ENCODE measurements around the gene MCM9. TPM values are rescaled to one million over a fixed set of nuclear protein-coding genes. Genes with fewer than 3 reads are reported as not detected.

The MCM9 gene
- 15.6 and 18.6 TPM in 2 replicates for total RNA-seq
- long read RNA-seq, partial matches to known transcripts, result 5 of 17 reads
- long read RNA-seq, other reads (novel, unspliced or antisense), result 11 of 17 reads

DNA sequence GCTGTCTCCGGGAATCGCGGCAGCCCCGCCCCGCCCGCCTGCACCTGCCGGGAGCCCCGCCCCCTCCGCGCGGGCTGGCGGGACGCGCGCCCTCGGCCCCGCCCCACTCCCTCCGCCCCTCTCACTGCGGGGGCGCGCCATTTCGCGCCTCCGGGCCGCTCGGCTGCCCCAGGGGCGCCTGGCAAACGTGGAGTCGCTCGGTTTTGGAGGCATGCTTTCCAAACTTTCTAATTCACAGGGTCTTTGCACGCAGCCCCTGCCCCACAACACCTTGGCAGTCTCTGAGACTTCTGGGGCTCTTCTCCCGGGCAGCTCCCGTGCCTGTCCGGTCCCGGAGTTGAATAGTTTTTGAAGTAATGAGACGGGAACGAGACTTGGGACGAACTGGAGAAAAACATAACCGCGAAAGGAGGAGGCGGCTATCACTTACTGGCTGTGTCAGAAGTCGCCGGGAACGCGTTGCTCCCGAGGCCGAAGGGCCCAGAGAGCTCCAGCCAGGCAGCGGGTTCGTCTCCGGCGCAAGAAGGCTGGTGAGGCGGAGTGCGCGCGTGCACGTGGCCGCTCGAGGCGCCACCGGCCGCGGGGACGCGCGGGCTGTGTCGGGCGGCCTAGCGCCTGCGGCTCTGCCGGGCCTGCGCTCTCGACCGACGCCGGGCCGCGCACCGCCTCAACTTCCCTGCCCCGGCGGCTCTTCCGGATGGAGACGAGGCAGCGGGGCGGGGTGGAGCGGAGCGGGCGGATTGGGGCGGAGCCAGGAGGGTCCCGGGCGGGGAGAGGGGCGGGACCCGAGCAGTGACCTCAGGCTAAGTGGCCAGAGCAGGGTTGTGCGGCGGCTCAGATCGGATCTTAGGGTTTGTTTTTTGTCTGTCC lies at the start of gene MCM9:
MCM9 (minus strand) TSS at position 699 of the 870 bp plus-strand sequence. CDS start 3,436 bp downstream, outside the sequence.
- Mint-ChIP-seq H3K4me1 (ENCODE audit: unreplicated experiment) (peaks cover 21% of the 10 kb centered on the region), H3K36me3 (ENCODE audit: unreplicated experiment) (peaks cover 11% of the 10 kb centered on the region), H3K9me3 (ENCODE audit: unreplicated experiment) (no peaks in the 10 kb centered on the region), H3K27ac (ENCODE audit: unreplicated experiment) (peak within 1 kb of the TSS; percentile 90), H3K4me3 (ENCODE audit: unreplicated experiment) (peak within 1 kb of the TSS; percentile 93), H3K27me3 (ENCODE audit: unreplicated experiment) (no peaks in the 10 kb centered on the region)
- no peak for TF ChIP-seq CTCF (IDR thresholded peaks at IDR 0.05)
- DNase-seq (ENCODE audit: extremely low spot score, unreplicated experiment), result peak; percentile 91

DNA sequence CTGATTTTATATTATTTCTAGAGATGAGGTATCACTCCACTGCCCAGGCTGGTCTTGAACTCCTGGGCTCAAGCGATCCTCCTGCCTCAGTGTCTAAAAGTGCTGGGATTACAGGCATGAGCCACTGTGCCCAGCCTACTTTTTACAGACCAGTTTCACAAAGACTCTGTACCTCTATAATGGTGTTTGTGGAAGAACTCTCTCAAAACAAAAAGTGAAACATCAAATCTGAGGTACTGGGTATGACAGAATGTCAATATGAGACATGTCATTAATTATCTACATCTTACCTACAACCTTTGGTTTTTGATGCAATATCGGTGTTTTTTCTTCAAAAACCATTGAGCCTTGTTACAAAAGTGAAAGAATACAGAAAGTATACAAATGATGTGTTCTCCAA lies 49.4 kb upstream of the MCM9 start:
- H3K27ac Mint-ChIP-seq (ENCODE audit: unreplicated experiment), result no peak overlapping the region
- H3K27me3 Mint-ChIP-seq (ENCODE audit: unreplicated experiment), result no peaks in the 10 kb centered on the region
- no peaks in the 10 kb centered on the region for H3K9me3 Mint-ChIP-seq (ENCODE audit: unreplicated experiment)
- TF ChIP-seq CTCF (IDR thresholded peaks at IDR 0.05), result no peak
- no peaks in the 10 kb centered on the region for H3K4me1 Mint-ChIP-seq (ENCODE audit: unreplicated experiment)
- H3K36me3 Mint-ChIP-seq (ENCODE audit: unreplicated experiment), result no peaks in the 10 kb centered on the region
- no peak overlapping the region for H3K4me3 Mint-ChIP-seq (ENCODE audit: unreplicated experiment)
- no peak for DNase-seq (ENCODE audit: extremely low spot score, unreplicated experiment)

GRCh38 chr6:118982575-118982911 lies 47.6 kb upstream of the MCM9 start:
- H3K36me3 Mint-ChIP-seq (ENCODE audit: unreplicated experiment), result no peaks in the 10 kb centered on the region
- peaks cover 3% of the 10 kb centered on the region for H3K4me1 Mint-ChIP-seq (ENCODE audit: unreplicated experiment)
- no peak for TF ChIP-seq CTCF (IDR thresholded peaks at IDR 0.05)
- no peaks in the 10 kb centered on the region for H3K9me3 Mint-ChIP-seq (ENCODE audit: unreplicated experiment)
- no peak for DNase-seq (ENCODE audit: extremely low spot score, unreplicated experiment)
- no peak overlapping the region for H3K27ac Mint-ChIP-seq (ENCODE audit: unreplicated experiment)
- no peak overlapping the region for H3K4me3 Mint-ChIP-seq (ENCODE audit: unreplicated experiment)
- H3K27me3 Mint-ChIP-seq (ENCODE audit: unreplicated experiment), result no peaks in the 10 kb centered on the region

DNA sequence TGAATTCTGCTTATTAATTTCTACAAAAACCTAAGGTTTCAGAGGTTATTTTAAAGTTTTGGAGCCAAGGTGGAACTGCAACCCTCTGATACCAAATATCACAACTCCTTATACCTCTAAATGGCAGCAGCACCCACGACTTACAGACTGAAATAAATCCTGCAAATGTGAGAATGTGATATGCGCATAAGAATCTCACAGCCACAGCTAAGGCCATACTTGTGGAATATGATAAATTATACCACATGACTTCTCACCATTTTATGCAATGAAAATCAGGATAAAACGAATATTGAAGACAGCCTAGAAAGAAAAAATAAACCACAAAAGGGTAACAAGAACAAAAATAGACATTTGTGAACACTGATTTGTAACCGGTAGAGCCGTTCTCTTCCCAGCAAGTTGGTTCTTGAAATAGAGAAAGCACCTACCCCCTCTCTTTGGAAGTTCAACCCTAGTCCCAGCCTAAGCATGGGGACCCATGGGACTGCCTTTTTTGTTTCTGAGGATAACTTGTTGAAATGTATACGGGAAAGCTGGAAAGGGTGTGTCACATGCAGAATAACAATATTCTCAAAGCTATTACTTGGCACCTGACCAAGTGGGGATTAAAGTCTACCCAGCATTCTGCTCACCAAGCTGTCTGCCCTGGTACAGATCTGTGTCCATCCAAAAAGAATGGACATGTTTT lies 47.1 kb upstream of the MCM9 start:
- Mint-ChIP-seq H3K36me3 (ENCODE audit: unreplicated experiment) (no peaks in the 10 kb centered on the region), H3K9me3 (ENCODE audit: unreplicated experiment) (no peaks in the 10 kb centered on the region), H3K4me3 (ENCODE audit: unreplicated experiment) (no peak overlapping the region), H3K27me3 (ENCODE audit: unreplicated experiment) (no peaks in the 10 kb centered on the region), H3K27ac (ENCODE audit: unreplicated experiment) (no peak overlapping the region), H3K4me1 (ENCODE audit: unreplicated experiment) (peaks cover 3% of the 10 kb centered on the region)
- no peak for DNase-seq (ENCODE audit: extremely low spot score, unreplicated experiment)
- no peak for TF ChIP-seq CTCF (IDR thresholded peaks at IDR 0.05)

GRCh38 chr6:118980063-118980462 lies 45.1 kb upstream of the MCM9 start:
- Mint-ChIP-seq H3K4me1 (ENCODE audit: unreplicated experiment) (peaks cover 3% of the 10 kb centered on the region), H3K27ac (ENCODE audit: unreplicated experiment) (no peak overlapping the region), H3K9me3 (ENCODE audit: unreplicated experiment) (no peaks in the 10 kb centered on the region), H3K27me3 (ENCODE audit: unreplicated experiment) (no peaks in the 10 kb centered on the region), H3K36me3 (ENCODE audit: unreplicated experiment) (no peaks in the 10 kb centered on the region), H3K4me3 (ENCODE audit: unreplicated experiment) (no peak overlapping the region)
- TF ChIP-seq CTCF (IDR thresholded peaks at IDR 0.05), result no peak
- no peak for DNase-seq (ENCODE audit: extremely low spot score, unreplicated experiment)
